ENCODE results near the gene DNAJC3.

DNA sequence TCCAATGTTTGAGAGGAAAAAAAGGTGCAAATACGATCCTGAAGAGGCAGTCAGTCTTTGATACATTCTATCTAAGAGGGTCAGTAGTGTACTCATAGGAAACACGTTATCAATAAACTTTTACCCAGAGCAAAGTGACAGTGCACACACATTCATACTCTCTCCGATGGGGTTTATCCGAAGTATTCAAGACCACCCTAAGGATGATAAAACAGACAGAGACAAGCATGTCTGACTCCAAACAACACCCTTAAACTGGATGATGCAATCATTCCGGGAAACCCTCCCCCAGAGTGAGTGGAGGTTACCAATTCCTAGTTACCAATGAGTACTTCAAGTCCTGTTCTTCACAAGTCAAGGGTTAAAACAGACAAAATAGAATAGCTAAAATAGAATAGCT, 79.1 kb downstream of the DNAJC3 start:
- TF ChIP-seq CTCF (IDR thresholded peaks at IDR 0.05; ENCODE audit: insufficient read depth, low read depth, low read length) (no peak), EZH2 (IDR thresholded peaks at IDR 0.05; ENCODE audit: insufficient read depth, low read length) (no peak)
